KOPT-K1 (cell line): ENCODE results near the gene USH1G.
"Not testable (repeated sequence)": the region's sequence is repeated elsewhere in the genome, so short reads cannot be mapped to it uniquely, and the experiment has no call there.

Source experiments
- H3K27ac ChIP-seq: fragments of 200-600 bp; sonication (generic); 2 replicates; pipeline ENCODE4 v1.5.1; 2016; ENCODE audit warnings: antibody characterized with exemption, mild to moderate bottlenecking, low read depth, low read length; ENCODE audit not compliant: poor library complexity, severe bottlenecking
- H3K36me3 ChIP-seq: fragments of 200-600 bp; sonication (generic); 2 replicates; pipeline ENCODE4 v1.5.1; 2017; ENCODE audit warnings: antibody characterized with exemption, mild to moderate bottlenecking, low read length, moderate library complexity; ENCODE audit not compliant: insufficient read depth
- H3K9me3 ChIP-seq: fragments of 200-600 bp; sonication (generic); 2 replicates; pipeline ENCODE4 v1.5.1; 2017; ENCODE audit warnings: antibody characterized with exemption, low read length, mild to moderate bottlenecking; ENCODE audit not compliant: insufficient read depth, poor library complexity, severe bottlenecking

The USH1G gene

DNA sequence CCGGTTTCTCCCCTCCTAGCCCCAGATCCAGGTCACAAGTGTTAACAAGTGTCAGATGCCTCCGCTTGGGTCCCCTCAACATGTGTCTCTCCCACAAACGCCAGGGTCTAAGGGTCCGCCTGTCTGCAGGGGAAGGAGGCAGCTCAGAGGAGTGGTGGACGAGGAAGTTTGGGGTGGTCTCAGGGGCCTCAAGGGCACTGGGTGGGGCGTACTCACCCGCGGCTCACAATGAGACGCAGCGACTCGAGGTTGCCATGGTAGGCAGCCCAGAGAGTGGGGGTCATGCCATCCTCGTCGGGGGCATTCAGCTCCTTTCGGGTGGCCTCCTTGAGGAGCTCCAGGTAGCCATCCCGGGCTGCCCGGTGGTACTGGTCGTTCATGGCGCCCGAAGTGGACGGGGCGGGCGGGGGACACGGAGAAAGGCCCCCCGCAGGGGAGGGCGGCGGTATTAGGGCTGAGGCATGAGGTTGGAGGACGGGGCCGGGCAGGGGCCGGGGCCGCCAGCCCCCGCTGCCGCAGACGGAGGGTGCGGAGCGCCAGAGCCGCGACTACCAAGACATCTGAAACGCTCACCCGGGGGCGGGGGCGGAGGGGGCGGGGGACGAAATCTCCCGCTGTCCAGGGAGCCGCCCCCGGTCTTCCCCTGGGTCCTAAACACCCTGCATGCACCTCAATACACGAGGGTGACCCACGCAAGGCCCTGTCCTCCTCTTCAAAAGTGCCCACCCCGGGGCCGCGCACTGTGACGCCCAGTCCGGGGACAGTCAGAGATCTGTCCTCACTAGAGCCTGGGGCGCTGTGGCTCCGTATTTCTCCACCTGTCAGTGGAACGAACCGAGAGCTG is at the start of gene USH1G:
Gene USH1G (minus strand): TSS at position 562 of the 844 bp plus-strand sequence. CDS start 182 bp downstream, at position 380.
- Histone ChIP-seq H3K9me3 (no peaks in the 10 kb centered on the region), H3K36me3 (no peaks in the 10 kb centered on the region), H3K27ac (no peak within 1 kb of the TSS)

GRCh38 chr17:74972107-74972972 is 49.3 kb upstream of the USH1G start, which contains the start of gene HID1:
Gene HID1, minus strand, starts transcription at chr17:74972759. Its CDS starts 103 bp downstream, at chr17:74972656.
- Histone ChIP-seq H3K36me3 (no peaks in the 10 kb centered on the region), H3K9me3 (no peaks in the 10 kb centered on the region), H3K27ac (no peak within 1 kb of the TSS)

GRCh38 chr17:74971842-74972106 is 48.7 kb upstream of the USH1G start:
- no peak overlapping the region for H3K27ac ChIP-seq
- H3K36me3 ChIP-seq, result no peaks in the 10 kb centered on the region
- no peaks in the 10 kb centered on the region for H3K9me3 ChIP-seq

DNA sequence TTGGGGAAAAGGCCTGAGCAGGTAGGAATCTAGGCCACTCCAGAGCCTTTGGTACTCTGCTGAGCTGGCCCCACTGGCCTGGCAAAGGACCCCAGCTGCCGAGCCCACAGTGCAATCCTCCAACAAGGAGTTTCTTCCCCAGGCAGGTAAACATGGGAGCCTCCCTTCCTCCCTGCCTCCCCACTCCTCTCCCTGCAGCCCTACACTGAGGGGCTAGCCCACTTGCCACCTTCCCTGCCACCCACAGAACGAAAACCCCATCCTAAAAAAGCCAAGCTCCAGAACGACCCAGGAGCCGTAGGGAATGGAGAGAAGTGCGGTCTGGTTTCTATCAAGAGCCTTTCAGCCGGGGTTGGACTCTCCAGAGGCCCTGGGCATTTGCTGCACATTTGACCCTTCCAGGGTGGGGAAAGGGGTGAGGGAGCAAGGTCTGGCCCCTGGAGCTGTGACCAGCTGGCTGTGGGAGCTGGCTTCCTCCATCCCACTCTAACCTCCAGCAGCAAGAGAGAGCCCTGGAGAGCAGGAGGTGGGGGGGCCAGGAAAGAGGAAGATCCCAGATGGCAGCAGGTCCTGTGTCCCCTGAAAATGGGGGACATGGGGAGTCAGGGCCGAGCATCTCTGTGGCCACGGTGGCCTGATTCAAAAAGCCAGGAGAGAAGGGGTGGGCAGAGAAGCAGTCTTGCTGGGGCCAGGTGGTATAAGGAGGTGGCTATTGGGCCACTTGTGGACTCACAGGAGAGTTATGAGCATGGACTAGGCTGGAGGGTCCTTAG is 48.2 kb upstream of the USH1G start:
- Histone ChIP-seq H3K36me3 (no peaks in the 10 kb centered on the region), H3K27ac (no peak overlapping the region), H3K9me3 (no peaks in the 10 kb centered on the region)

- H3K9me3 ChIP-seq, result no peaks in the 10 kb centered on the region
- no peaks in the 10 kb centered on the region for H3K36me3 ChIP-seq
- H3K27ac ChIP-seq, result no peak overlapping the region
Observed at GRCh38 chr17:74970395-74970794, 47.3 kb upstream of the USH1G start.

DNA sequence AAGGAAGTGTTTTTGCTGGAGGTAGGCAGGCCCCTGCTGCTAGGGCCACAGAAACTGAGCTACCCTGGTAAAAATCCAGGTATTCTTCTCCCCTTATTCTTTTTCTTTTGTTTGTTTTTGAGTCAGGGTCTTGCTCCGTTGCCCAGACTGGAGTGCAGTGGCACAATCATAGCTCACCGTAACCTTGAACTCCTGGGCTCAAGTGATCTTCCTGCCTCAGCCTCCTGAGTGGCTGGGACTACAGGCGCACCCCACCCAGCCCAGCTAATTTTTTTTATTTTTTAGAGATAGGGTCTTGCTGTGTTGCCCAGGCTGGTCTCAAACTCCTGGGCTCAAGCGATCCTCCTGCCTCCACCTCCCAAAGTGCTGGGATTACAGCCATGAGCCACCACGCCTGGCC is 46.4 kb upstream of the USH1G start:
- not testable (repeated sequence) for H3K27ac ChIP-seq, H3K36me3 ChIP-seq

GRCh38 chr17:74968361-74968780 is 45.3 kb upstream of the USH1G start:
- no peaks in the 10 kb centered on the region for H3K9me3 ChIP-seq
- no peak overlapping the region for H3K27ac ChIP-seq

More for the DNA sequence above, 46.4 kb upstream of the USH1G start:
- not testable (repeated sequence) for H3K9me3 ChIP-seq

DNA sequence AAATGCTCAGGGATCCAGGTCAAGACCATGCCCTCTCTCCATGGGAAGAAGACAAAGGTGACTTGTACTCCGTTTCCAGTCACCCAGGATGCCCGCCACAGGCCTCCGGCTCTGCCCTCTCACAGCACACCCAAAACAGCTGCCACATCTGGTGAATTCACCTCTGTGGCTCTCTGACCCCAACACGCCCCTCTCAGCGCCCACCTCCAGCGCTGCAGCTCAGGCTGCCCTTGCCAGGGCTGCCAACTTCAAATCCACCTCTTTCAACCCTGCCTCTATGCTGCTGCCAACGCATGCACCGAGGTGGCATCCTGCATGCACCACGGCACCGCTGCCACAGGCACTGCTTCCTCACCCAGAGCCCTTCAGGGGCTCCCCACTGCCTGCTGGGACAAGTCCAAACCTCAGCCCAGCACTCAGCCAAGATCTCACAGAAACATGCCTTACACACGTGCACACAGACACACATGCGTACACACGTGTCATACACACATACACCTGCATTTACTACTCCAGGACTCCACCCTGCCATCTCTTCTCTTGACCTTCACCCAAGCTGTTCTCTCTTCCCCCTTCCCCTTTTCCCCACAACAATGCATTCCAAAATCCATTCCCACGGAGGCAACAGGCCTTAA is 42.0 kb upstream of the USH1G start:
- Histone ChIP-seq H3K9me3 (no peaks in the 10 kb centered on the region), H3K27ac (no peak overlapping the region), H3K36me3 (no peaks in the 10 kb centered on the region)

More at GRCh38 chr17:74968361-74968780, 45.3 kb upstream of the USH1G start:
- H3K36me3 ChIP-seq, result no peaks in the 10 kb centered on the region

GRCh38 chr17:74964246-74964761 is 41.2 kb upstream of the USH1G start:
- H3K9me3 ChIP-seq, result no peaks in the 10 kb centered on the region
- no peaks in the 10 kb centered on the region for H3K36me3 ChIP-seq
- H3K27ac ChIP-seq, result no peak overlapping the region

- Histone ChIP-seq H3K9me3 (no peaks in the 10 kb centered on the region), H3K27ac (no peak overlapping the region), H3K36me3 (no peaks in the 10 kb centered on the region)
Observed at GRCh38 chr17:74963656-74964055, 40.6 kb upstream of the USH1G start.

DNA sequence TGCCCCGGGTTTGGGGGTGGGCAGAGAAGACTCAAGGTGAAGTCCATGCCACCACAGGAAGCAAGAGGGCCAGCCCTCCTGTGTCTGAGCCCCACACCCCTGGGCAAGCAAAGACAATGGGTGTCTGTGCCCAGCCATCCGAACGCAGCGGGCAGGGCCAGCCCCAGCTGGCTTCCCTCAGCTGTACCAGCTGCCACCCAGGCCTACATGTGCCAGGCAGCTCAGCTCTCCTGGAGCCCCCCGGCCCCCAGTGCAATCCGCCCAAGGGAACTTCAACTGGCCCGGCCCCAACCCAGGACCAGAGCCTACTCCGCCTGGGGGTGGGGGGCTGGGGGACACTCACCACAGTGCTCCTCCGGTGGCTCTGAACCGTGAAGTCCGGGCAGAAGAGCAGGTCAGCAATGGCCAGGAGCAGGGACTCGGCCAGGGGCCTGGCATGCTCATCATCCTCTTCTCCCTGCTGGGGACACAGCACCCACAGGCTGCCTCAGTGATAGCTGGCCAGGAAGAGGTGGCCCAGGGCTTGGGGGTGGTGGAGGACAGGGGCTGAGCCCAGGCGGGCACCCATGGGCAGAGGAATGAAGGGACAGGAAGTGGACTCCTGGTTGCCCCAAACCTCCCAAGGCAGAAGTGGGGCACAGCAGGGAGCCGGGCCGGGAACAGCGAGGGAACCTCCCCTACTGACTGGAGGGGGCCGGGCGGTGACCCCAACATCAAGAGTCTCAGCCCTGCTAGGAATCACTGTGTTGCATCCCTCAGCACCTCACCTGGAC is 39.8 kb upstream of the USH1G start:
- H3K27ac ChIP-seq, result no peak overlapping the region
- no peaks in the 10 kb centered on the region for H3K36me3 ChIP-seq
- no peaks in the 10 kb centered on the region for H3K9me3 ChIP-seq

DNA sequence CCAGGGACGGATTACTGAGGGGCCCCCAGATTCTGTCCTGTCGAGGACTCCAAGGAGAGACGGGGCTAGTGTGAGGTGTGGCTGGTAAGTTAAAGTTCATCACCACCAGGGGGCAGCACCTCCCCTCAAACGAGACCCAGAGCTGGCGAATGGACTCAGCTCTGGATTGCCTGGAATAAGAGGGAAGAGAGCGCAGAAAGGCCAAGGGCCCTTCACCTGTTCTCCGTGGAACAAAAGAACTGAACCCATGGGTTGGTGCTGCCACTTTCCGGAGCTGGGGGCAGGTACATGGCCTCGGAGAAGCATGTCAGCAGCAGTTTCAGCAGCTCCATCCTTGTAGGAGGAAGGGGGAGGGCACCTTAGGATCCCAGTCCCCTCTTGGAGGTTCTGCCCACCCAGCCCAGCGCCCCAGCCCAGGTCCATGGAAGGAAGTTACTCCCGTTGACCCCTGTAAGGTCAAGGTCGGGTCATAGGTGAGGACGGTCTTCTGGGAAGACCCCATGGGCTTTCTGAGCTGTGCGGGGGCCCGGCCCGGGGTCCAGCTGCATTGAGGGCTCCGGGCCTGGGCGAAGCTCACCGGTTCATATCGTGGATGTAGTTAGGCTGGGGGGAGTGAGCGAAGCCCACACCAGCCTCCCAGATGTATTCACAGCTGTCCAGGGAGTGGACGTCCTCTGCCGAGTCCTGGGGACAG is 38.7 kb upstream of the USH1G start:
- H3K27ac ChIP-seq, result no peak overlapping the region
- no peaks in the 10 kb centered on the region for H3K9me3 ChIP-seq
- no peaks in the 10 kb centered on the region for H3K36me3 ChIP-seq

- no peaks in the 10 kb centered on the region for H3K36me3 ChIP-seq
- no peak overlapping the region for H3K27ac ChIP-seq
- H3K9me3 ChIP-seq, result no peaks in the 10 kb centered on the region
Observed at GRCh38 chr17:74960570-74961342, 37.7 kb upstream of the USH1G start.
